Ishikawa (cell line): Measurements from ENCODE around the gene BRS3.

ENCODE experiments used
- CREB1 ChIP-seq: IDR thresholded peaks from 2 replicates; pipeline ENCODE4 v1.6.1; 2012; ENCODE audit warnings: low read depth
- EGR1 ChIP-seq: IDR thresholded peaks from 2 replicates; pipeline ENCODE4 v1.6.1; 2012
- EP300 ChIP-seq: IDR thresholded peaks from 2 replicates; pipeline ENCODE4 v1.6.1; 2012; ENCODE audit warnings: borderline replicate concordance
- FOXM1 ChIP-seq: IDR thresholded peaks from 2 replicates; pipeline ENCODE4 v1.6.1; 2012; ENCODE audit warnings: low read depth, borderline replicate concordance
- MAX ChIP-seq: IDR thresholded peaks from 2 replicates; pipeline ENCODE4 v1.6.1; 2012
- RAD21 ChIP-seq: IDR thresholded peaks from 2 replicates; pipeline ENCODE4 v1.6.1; 2012; ENCODE audit warnings: low read depth
- TAF1 ChIP-seq: IDR thresholded peaks from 2 replicates; pipeline ENCODE4 v1.6.1; 2012; ENCODE audit warnings: low read depth, mild to moderate bottlenecking
- TEAD4 ChIP-seq: IDR thresholded peaks from 2 replicates; pipeline ENCODE4 v1.6.1; 2012
- ZBTB7A ChIP-seq: IDR thresholded peaks from 2 replicates; pipeline ENCODE4 v1.6.1; 2012; ENCODE audit warnings: low read depth
- TF ChIP-seq, protein P1 (sequence below): IDR thresholded peaks from 2 replicates; pipeline ENCODE4 v1.6.1; 2012; ENCODE audit warnings: low read depth, mild to moderate bottlenecking

DNA sequence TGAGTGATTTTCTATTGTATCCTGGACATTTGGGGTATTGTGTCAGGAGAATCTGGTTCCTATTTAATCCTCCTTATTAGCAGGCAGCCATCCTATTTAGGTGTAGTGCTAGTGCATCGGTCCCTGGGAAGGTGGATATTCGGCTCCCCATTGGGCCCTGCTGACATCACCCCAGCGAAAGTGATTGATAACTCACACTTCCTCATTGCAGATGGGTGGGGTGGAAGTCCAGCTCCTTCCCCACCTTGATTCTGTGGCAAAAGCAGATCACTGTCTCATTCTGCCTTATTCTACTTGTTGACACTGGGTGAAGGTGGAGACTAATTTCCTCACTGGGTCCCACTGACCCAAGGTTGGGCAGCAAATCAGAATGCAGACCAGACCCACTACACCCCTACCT, 23.2 kb upstream of the BRS3 start:
- TF ChIP-seq EP300 (no peak), TAF1 (no peak), MAX (no peak), ZBTB7A (no peak), RAD21 (no peak), EGR1 (no peak), FOXM1 (no peak), TEAD4 (no peak), CREB1 (no peak)
- TF ChIP-seq, protein P1, sequence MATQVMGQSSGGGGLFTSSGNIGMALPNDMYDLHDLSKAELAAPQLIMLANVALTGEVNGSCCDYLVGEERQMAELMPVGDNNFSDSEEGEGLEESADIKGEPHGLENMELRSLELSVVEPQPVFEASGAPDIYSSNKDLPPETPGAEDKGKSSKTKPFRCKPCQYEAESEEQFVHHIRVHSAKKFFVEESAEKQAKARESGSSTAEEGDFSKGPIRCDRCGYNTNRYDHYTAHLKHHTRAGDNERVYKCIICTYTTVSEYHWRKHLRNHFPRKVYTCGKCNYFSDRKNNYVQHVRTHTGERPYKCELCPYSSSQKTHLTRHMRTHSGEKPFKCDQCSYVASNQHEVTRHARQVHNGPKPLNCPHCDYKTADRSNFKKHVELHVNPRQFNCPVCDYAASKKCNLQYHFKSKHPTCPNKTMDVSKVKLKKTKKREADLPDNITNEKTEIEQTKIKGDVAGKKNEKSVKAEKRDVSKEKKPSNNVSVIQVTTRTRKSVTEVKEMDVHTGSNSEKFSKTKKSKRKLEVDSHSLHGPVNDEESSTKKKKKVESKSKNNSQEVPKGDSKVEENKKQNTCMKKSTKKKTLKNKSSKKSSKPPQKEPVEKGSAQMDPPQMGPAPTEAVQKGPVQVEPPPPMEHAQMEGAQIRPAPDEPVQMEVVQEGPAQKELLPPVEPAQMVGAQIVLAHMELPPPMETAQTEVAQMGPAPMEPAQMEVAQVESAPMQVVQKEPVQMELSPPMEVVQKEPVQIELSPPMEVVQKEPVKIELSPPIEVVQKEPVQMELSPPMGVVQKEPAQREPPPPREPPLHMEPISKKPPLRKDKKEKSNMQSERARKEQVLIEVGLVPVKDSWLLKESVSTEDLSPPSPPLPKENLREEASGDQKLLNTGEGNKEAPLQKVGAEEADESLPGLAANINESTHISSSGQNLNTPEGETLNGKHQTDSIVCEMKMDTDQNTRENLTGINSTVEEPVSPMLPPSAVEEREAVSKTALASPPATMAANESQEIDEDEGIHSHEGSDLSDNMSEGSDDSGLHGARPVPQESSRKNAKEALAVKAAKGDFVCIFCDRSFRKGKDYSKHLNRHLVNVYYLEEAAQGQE = no peak
